Smooth muscle cell (in vitro differentiated cells): ENCODE measurements around the gene CTR9. TPM values are rescaled to one million over a fixed set of nuclear protein-coding genes. Genes with fewer than 3 reads are reported as not detected.

Experiments used
- DNase-seq: peaks from one replicate; lab custom pipeline; 2025; ENCODE audit not compliant: unreplicated experiment; lab: John Stamatoyannopoulos, UW
- H2AFZ ChIP-seq: fragments of 200-600 bp; sonication (generic); 2 replicates; pipeline ENCODE4 v1.6.0; 2016; ENCODE audit warnings: antibody characterized with exemption, low read depth, mild to moderate bottlenecking
- H3F3A ChIP-seq: fragments of 200-600 bp; sonication (generic); 2 replicates; pipeline ENCODE4 v1.6.0; 2017; ENCODE audit warnings: antibody characterized with exemption, low read depth
- H3K27ac ChIP-seq: fragments of 200-600 bp; sonication (generic); 2 replicates; pipeline ENCODE4 v1.5.1; 2016; ENCODE audit warnings: low read depth, mild to moderate bottlenecking
- H3K27me3 ChIP-seq: fragments of 200-600 bp; sonication (generic); 2 replicates; pipeline ENCODE4 v1.6.1; 2016; ENCODE audit warnings: low read depth, mild to moderate bottlenecking
- H3K36me3 ChIP-seq: fragments of 200-600 bp; sonication (generic); 2 replicates; pipeline ENCODE4 v1.5.1; 2016; ENCODE audit warnings: low read depth
- H3K4me1 ChIP-seq: fragments of 200-600 bp; sonication (generic); 2 replicates; pipeline ENCODE4 v1.5.1; 2016; ENCODE audit warnings: low read depth
- H3K4me2 ChIP-seq: fragments of 200-600 bp; sonication (generic); 2 replicates; pipeline ENCODE4 v1.6.0; 2016; ENCODE audit warnings: mild to moderate bottlenecking
- H3K4me3 ChIP-seq: fragments of 200-600 bp; sonication (generic); 2 replicates; pipeline ENCODE4 v1.5.1; 2016; ENCODE audit warnings: mild to moderate bottlenecking
- H3K79me2 ChIP-seq: fragments of 200-600 bp; sonication (generic); 2 replicates; pipeline ENCODE4 v1.6.0; 2016; ENCODE audit warnings: low read depth, mild to moderate bottlenecking
- H3K9ac ChIP-seq: fragments of 200-600 bp; sonication (generic); 2 replicates; pipeline ENCODE4 v1.6.0; 2016; ENCODE audit warnings: low read depth
- H3K9me3 ChIP-seq: fragments of 200-600 bp; sonication (generic); replicated peaks from 2 replicates; pipeline ENCODE4 v1.5.1; 2016; ENCODE audit warnings: low read depth
- H4K20me1 ChIP-seq: fragments of 200-600 bp; sonication (generic); 2 replicates; pipeline ENCODE4 v1.6.0; 2016; ENCODE audit warnings: low read depth
- CTCF ChIP-seq: fragments of 200-600 bp; sonication (generic); IDR thresholded peaks from 2 replicates; pipeline ENCODE4 v1.5.1; 2017; ENCODE audit warnings: borderline replicate concordance, mild to moderate bottlenecking, antibody characterized with exemption; ENCODE audit not compliant: insufficient read depth, poor library complexity, severe bottlenecking
- WGBS: methylation state at CpG from one replicate; pipeline ENCODE4 v1.1.7; 2016; ENCODE audit warnings: low lambda C conversion rate; 5-methylcytosine and 5-hydroxymethylcytosine counted together
- polyA plus RNA-seq: library from polyadenylated mRNA; unstranded; fragments of >200 nt; fragmentation: Nextera tagmentation; extraction: Ambion mirVana; gene quantifications from 2 replicates; pipeline ENCODE4 v1.2.1, GENCODE V29; 2016
- total RNA-seq: library from RNA; depleted of rRNA; stranded (reverse); fragments of >200 nt; gene quantifications from 2 replicates; pipeline ENCODE4 v1.2.3, GENCODE V29; 2014

CTR9 gene
- total and polyA plus RNA-seq, 2 experiments from 2014 or later: 25.1 to 27.5 TPM

GRCh38 chr11:10797001-10797400 is 46.0 kb downstream of the CTR9 start:
- Histone ChIP-seq H3K4me2 (no peak overlapping the region), H3K27me3 (no peaks in the 10 kb centered on the region), H3K4me1 (no peaks in the 10 kb centered on the region), H3K79me2 (peaks cover 14% of the 10 kb centered on the region), H3F3A (peaks cover 76% of the 10 kb centered on the region), H2AFZ (no peak overlapping the region), H3K4me3 (no peak overlapping the region), H4K20me1 (peaks cover 63% of the 10 kb centered on the region), H3K27ac (peak overlapping the region; percentile 0), H3K36me3 (peaks cover 53% of the 10 kb centered on the region), H3K9me3 (no peaks in the 10 kb centered on the region), H3K9ac (no peak overlapping the region)
- 100% methylated on average over 2 of the region's 2 CpGs for WGBS
- no peak for DNase-seq
- TF ChIP-seq CTCF: no peak

DNA sequence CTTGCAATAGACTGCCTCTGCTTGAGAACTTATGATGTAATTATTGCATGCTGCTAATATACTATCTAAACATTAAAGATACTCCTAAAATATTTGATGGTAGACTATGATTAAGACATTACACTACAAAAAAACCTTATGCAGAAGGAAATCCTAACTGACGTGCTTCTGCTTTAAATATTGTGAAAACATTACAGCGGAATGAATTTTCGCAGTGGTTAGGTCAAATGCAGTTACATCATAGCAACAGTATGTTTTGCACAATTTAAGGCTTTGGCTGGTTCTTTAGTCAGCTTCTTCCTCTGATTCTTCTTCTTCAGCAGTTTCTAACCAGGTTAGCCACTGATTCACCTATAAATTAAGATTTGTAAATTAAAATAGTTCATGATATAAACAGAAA is 46.5 kb downstream of the CTR9 start:
- Histone ChIP-seq H3K4me3 (no peak overlapping the region), H3K4me2 (no peak overlapping the region), H3K27me3 (no peaks in the 10 kb centered on the region), H3K79me2 (peaks cover 19% of the 10 kb centered on the region), H3K4me1 (no peaks in the 10 kb centered on the region), H3K9ac (no peak overlapping the region), H3K9me3 (no peaks in the 10 kb centered on the region), H3F3A (peaks cover 81% of the 10 kb centered on the region), H4K20me1 (peaks cover 68% of the 10 kb centered on the region), H2AFZ (no peak overlapping the region), H3K36me3 (peaks cover 58% of the 10 kb centered on the region), H3K27ac (peak overlapping the region; percentile 21)
- no peak for TF ChIP-seq CTCF
- no peak for DNase-seq
- 95% methylated on average over 3 of the region's 3 CpGs for WGBS

GRCh38 chr11:10798330-10798928 is 47.4 kb downstream of the CTR9 start:
- Histone ChIP-seq H3K27me3 (no peaks in the 10 kb centered on the region), H3K36me3 (peaks cover 61% of the 10 kb centered on the region), H3K4me1 (no peaks in the 10 kb centered on the region), H3K4me3 (no peak overlapping the region), H3K4me2 (no peak overlapping the region), H2AFZ (no peak overlapping the region), H3K79me2 (peaks cover 25% of the 10 kb centered on the region), H3F3A (peaks cover 88% of the 10 kb centered on the region), H3K9ac (no peak overlapping the region), H3K9me3 (no peaks in the 10 kb centered on the region), H4K20me1 (peaks cover 77% of the 10 kb centered on the region), H3K27ac (peak overlapping the region; percentile 21)
- no peak for DNase-seq
- 91% methylated on average over 4 of the region's 4 CpGs for WGBS
- TF ChIP-seq CTCF: no peak

GRCh38 chr11:10800292-10800691 is 49.2 kb downstream of the CTR9 start:
- peaks cover 77% of the 10 kb centered on the region for H3K36me3 ChIP-seq
- no peaks in the 10 kb centered on the region for H3K27me3 ChIP-seq
- no peak for DNase-seq
- H3K79me2 ChIP-seq: peaks cover 43% of the 10 kb centered on the region
- no peaks in the 10 kb centered on the region for H3K9me3 ChIP-seq
- H3K4me2 ChIP-seq: no peak overlapping the region
- no peak overlapping the region for H3K9ac ChIP-seq
- WGBS: 96% methylated on average over 2 of the region's 2 CpGs
- H2AFZ ChIP-seq: no peak overlapping the region
- H3K27ac ChIP-seq: peak overlapping the region; percentile 14
- peaks cover 96% of the 10 kb centered on the region for H4K20me1 ChIP-seq
- H3K4me1 ChIP-seq: no peaks in the 10 kb centered on the region
- no peak overlapping the region for H3K4me3 ChIP-seq
- TF ChIP-seq CTCF: no peak
- peaks cover 93% of the 10 kb centered on the region for H3F3A ChIP-seq
